ENCODE data around the gene GPR156.
A peak's percentile ranks its signal among the peaks of the same experiment; 100 is the strongest.

Gene GPR156

DNA sequence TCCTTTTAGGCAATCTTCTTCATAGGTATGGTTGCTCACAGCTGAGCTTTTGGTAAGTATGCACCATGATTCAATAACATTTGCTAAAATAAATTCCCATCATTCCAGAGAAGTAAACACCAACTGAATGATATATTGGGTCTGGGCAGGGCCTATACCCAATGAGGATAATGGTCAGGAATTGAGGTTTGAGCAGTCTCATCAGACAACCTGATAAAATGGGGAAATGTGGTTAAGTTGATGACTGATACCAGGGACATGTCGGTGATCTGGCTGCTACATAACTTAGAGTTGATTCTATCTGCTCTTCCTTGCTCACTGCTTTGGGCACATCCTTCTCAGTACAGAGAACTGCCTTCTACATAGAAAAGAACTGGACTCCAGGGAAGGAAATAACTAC lies 92.9 kb downstream of the GPR156 start:
- no peak for DNase-seq

DNA sequence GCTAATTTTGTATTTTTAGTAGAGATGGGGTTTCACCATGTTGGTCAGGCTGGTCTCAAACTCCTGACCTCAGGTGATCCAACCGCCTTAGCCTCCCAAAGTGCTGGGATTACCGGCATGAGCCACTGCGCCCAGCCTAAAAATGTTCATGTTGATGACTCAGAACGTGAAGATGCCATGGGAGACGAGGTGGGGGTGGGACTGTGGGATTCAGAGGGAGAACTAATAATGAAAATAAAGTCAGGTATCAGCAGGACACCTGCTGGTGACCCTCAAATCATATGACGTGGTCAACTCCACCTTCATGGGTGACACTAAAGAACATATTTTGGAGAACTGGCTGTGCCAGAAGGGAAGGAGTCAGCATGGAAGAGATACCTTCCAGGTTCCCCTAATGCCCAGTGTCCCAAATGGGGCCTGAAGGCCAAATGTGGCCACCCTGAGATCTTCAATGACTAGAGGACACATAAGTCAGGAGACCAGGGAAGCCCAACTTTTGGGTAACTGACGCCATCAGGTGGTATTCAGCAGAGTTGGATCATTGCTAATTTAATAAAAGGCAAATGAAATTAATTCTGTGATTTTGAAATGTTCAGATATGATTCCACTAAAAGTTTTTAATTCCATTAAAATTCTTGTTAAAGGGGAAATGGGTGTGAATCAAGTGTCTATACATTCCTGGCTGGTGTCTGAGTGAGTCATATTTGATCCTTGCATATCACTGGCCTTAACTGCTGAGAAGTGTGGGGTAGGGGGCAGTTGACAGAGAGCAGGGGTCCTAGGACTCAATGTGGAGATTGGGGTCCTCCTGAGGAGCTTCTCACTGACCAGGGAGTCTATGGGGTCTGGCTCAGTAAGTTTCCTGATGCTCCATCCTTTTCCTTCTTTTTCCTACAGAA lies 102.2 kb downstream of the GPR156 start:
- DNase-seq = no peak

GRCh38 chr3:120181632-120182031 lies 103.4 kb downstream of the GPR156 start:
- DNase-seq = no peak

DNA sequence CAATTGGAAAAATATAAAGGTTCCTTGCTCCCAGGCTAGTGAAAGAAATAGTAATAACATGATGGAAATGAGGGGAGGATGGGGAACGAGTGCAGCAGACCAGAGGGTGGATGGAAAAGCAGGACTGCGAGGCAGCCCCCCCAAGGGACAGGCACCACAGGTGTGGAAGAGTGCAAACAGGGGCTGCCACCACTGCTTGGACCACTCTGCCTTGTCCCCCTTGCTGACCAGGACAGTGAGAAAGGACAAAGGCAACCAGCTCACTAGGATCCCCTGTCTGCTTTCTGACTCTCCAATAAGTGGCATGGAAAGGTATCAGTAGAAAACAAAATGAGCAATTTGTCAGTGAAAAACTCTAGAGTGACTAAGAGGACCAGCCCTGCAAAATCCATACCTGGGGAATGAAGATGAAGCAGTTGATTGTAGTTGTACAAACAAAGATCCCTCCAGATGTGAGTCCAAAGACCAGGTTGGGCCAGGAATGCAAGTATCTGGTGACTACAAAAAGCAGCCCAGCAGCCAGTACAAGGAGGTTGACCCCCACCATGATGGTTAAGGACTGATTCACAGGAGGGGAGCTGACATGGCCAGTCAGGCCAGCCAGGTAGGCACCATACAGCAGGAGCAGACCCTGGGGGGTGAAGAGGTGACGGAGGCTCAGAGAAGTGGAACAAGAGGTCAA lies 104.2 kb downstream of the GPR156 start:
- DNase-seq = no peak

GRCh38 chr3:120177707-120178306 lies 107.2 kb downstream of the GPR156 start:
- DNase-seq = peak; percentile 88

- peak; percentile 94 for DNase-seq
Observed at GRCh38 chr3:120177151-120177550, 107.9 kb downstream of the GPR156 start.

DNA sequence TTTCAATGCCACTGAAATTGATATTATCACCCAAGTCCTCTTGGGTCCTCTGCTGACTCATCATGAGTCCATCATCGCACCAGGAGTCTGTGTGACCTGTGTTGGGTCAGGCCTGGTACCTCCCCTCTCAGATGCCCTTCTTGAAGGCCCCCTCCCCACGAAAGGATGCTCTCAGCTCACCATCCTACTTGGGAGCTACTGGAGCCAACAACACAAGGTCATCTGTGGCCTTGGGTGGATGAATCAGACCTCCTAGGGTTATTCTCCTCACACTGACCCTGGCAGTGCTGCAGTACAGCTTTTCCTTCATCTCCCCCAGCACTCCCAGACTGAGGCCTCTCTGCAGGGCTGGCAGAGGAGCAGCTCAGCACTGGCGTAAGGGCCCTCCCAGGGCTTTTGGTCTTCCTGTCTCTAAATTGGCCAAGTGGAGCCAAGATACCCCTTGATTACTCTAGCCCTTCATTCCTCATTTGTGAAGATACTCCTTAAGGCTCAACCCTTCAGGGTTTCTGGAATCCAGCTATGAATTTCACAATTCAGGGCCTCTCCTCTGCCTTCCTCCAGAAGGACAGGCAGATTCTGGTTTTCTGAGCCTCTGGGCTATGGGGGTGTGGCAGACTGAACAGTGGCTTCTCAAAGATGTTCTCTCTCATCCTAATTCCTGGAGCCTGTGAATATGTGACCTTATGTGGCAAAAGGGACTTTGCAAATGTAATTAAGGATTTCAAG lies 110.0 kb downstream of the GPR156 start:
- no peak for DNase-seq

- DNase-seq = no peak
Observed at GRCh38 chr3:120173056-120173675, 111.9 kb downstream of the GPR156 start.

GRCh38 chr3:120172070-120172469 lies 113.0 kb downstream of the GPR156 start:
- no peak for DNase-seq

GRCh38 chr3:120171134-120171873 lies 113.7 kb downstream of the GPR156 start:
- no peak for DNase-seq

GRCh38 chr3:120170223-120170622 lies 114.8 kb downstream of the GPR156 start:
- DNase-seq = no peak

DNA sequence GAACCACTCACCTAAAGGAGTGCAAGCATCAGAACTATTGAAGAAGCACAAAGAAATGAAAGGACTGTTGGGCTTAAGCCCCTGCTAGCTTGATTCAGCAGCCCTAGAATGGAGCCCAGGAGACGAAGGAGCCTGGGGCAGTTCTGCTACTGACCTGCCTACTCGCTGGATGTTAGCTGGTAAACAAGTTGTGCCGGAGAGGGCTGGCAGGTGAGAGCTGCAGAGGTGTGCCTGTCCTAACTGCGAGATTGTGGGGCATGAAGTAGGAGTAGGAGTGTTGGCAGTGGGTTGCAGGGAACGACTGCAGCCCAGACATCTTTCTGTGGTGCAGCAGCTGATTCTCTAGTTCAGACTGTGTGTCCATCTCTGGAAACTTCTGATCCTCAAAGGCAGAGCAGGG lies 115.6 kb downstream of the GPR156 start:
- no peak for DNase-seq

- no peak for DNase-seq
Observed at GRCh38 chr3:120168611-120169010, 116.4 kb downstream of the GPR156 start.

DNA sequence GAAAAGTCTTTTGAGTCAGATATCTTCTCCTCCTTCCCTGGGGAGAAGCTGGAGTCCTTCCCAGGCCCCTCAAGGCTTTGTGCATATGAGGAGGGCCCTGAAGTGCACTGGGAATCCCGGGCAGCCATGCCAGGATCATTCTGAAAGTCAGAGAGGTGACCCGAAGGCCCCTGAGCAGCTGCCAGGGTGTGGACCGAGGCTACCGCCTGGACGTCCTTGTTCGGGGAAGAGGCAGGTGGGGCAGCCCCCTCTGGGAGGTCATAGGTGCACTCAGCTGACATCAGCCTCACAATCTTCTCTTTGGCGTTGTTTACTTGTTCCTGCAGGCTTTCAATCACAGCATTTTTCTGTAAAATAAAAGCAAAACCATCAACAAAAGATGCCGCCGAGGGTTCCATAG lies 117.0 kb downstream of the GPR156 start:
- DNase-seq = no peak

DNA sequence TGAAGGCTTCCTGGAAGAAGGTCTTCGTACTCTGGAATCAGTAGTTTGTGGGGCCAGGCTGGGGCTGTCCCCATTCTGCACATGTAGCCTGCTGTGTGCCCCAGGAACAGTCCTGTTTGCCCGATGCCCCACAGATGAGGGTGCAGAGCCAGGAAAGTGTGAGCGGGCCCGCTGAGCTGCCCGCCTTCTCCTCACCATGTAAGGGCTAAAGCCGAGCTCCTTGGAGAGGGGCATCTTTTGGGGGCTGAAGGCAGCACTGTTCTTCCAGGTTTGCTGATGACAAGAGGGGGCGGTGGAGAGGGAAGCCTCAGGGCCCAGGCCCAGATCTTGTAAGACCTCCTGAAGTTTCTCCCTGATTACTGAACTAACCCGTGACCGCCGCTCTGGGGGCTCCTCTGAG lies 117.5 kb downstream of the GPR156 start:
- DNase-seq = no peak

- no peak for DNase-seq
Observed at GRCh38 chr3:120163816-120164215, 121.2 kb downstream of the GPR156 start.

GRCh38 chr3:120163026-120163425 lies 122.0 kb downstream of the GPR156 start:
- no peak for DNase-seq

GRCh38 chr3:120162400-120162799 lies 122.6 kb downstream of the GPR156 start:
- DNase-seq = no peak

- DNase-seq = no peak
Observed at GRCh38 chr3:120161902-120162301, 123.1 kb downstream of the GPR156 start.

DNA sequence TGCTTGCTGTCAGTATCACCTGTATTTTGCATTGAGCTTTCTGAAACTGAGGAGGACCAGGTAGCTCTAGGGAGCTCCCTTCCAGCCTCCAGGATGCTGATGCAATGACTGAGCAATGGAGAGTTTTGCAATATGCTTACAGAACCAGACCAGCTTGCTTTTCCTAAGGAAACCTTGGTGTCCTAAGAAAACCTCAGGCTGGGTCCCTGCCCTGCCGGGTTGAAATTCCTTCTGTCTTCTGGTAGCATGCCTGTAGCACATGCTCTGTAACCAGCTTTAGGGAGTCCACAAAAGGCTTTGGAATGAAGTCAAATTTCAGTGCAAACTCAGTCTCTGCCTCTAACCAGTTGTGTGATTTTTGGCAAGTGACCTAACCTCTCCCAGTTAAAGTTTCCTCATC lies 125.0 kb downstream of the GPR156 start:
- DNase-seq = no peak

DNA sequence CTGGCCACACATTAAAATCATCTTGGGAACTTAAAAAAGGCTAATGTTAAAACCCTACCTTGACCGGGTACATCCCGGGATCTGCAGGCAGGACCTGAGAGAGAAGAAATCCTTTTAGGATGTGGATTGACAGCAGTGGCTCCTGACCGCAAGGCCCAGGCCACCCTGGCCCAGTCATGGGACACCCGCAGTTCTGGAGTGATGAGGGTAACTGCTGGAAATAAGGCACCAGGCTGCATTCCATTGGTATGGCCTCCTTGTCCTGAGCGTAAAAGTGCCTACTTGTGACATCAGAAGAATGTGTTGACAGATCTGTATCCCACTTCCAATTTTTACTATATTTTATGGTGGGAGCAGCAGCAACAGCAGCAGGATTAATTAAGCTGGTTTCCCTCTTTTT lies 127.3 kb downstream of the GPR156 start:
- DNase-seq = no peak

DNA sequence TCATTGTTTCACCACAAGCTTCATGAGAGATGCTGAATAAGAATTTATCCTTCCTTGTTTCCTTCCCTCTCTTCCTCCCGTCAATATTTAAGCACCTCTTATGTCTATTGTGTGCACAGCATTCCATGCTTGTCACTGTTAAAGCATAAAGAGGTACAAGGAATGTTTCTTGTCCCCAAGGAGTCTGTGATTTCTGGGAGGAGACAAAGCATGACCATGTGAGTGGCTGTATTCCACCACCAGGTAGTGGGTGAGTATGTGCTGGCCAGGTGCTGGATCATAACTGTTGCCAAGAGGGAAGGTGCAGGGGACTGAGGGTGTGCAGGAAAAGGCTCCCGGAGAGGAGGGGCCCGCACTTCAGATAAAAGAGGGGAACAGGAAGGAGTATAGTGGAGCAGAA lies 127.9 kb downstream of the GPR156 start:
- DNase-seq = no peak

All from DMS79 (cell line).